ENCODE data around the gene PSME2.

GRCh38 chr14:24129410-24129998, 16.9 kb downstream of the PSME2 start:
- TF ChIP-seq CTCF (conservative IDR thresholded peaks at IDR 0.05; ENCODE audit: low read depth, low read length) (no peak), EZH2 (IDR thresholded peaks at IDR 0.05; ENCODE audit: borderline replicate concordance, low read depth, low read length, poor library complexity, severe bottlenecking) (no peak)

Data from A673 (cell line).